ENCODE data around the gene KIFBP.
"Not testable (repeated sequence)": the region's sequence is repeated elsewhere in the genome, so short reads cannot be mapped to it uniquely, and the experiment has no call there.

Gene KIFBP

DNA sequence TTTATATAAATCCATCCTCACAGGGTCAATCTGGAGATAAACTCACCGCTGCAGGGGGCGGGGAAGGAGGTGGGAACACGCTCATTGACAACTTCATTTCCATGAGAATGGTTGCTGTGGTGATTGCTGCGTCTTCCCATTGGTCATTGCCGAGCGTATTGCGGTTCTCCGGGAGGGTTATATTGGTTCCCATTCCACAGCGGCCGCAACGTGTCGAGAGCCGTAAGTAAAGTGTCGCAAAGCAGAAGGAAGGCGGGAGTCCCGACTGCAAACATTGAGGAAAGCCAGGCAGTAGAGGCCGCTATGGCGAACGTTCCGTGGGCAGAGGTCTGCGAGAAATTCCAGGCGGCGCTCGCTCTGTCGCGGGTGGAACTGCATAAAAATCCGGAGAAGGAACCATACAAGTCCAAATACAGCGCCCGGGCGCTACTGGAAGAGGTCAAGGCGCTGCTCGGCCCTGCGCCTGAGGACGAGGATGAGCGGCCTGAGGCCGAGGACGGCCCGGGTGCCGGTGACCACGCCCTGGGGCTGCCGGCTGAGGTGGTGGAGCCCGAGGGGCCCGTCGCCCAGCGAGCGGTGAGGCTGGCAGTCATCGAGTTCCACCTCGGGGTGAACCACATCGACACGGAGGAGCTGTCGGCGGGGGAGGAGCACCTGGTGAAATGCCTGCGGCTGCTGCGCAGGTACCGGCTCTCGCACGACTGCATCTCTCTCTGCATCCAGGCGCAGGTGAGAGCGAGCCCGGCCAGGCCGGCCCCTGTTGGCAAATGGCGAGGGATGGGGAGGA lies at the start of gene KIFBP:
KIFBP (plus strand) TSS at position 274 of the 787 bp plus-strand sequence; CDS start at position 304, 30 bp downstream.
- DNase-seq (ENCODE audit: low read depth): peak; percentile 98

DNA sequence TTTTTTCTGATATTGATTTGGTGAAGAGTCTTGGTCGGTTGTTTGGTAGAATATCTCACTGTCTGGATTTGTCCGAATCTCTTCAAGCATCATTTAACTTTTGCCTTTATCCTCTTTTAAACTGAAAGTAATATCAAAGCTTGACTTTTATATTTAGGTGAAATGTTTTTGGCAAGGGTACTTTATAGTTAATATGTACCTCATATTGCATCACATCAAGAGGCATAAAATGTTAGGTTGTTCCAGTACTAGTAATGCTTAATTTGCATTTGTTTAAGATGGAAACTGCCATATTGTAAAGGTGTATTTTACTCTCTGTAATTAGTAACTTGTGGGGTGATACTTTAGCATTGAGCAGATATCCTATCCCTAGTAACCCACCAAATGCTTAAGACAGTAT lies 49.7 kb upstream of the KIFBP start:
- no peak for DNase-seq (ENCODE audit: low read depth)

GRCh38 chr10:68940917-68941316 lies 47.7 kb upstream of the KIFBP start:
- not testable (repeated sequence) for DNase-seq (ENCODE audit: low read depth)

- DNase-seq (ENCODE audit: low read depth): no peak
These were observed 38.0 kb upstream of the KIFBP start for GRCh38 chr10:68950598-68950997.

- no peak for DNase-seq (ENCODE audit: low read depth)
These were observed 33.7 kb upstream of the KIFBP start for GRCh38 chr10:68954904-68955303.

GRCh38 chr10:68955355-68955831 lies 33.2 kb upstream of the KIFBP start:
- DNase-seq (ENCODE audit: low read depth): no peak

GRCh38 chr10:68955832-68956532 lies 32.6 kb upstream of the KIFBP start, which contains the start of gene DDX21:
DDX21 (plus strand) TSS chr10:68956170; CDS start chr10:68956226, 56 bp downstream.
- DNase-seq (ENCODE audit: low read depth): peak; percentile 94

DNA sequence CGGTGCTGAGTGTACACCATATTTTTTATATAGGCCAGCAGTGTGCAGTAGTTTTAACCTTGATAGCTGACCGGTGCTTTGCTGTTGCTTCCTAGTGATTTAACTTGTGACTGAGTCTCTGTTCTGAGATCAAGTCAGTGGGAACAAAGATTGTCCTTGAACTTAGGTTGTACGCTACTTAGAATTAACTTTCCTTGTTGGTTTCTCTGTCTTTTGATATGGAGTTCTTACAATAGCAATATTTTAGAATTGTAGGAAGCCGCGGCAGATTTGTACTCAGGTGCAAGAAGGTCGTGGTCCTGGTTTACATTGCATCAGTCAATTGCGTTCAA lies 31.4 kb upstream of the KIFBP start:
- no peak for DNase-seq (ENCODE audit: low read depth)

GRCh38 chr10:68957654-68958053 lies 30.9 kb upstream of the KIFBP start:
- DNase-seq (ENCODE audit: low read depth): no peak

DNA sequence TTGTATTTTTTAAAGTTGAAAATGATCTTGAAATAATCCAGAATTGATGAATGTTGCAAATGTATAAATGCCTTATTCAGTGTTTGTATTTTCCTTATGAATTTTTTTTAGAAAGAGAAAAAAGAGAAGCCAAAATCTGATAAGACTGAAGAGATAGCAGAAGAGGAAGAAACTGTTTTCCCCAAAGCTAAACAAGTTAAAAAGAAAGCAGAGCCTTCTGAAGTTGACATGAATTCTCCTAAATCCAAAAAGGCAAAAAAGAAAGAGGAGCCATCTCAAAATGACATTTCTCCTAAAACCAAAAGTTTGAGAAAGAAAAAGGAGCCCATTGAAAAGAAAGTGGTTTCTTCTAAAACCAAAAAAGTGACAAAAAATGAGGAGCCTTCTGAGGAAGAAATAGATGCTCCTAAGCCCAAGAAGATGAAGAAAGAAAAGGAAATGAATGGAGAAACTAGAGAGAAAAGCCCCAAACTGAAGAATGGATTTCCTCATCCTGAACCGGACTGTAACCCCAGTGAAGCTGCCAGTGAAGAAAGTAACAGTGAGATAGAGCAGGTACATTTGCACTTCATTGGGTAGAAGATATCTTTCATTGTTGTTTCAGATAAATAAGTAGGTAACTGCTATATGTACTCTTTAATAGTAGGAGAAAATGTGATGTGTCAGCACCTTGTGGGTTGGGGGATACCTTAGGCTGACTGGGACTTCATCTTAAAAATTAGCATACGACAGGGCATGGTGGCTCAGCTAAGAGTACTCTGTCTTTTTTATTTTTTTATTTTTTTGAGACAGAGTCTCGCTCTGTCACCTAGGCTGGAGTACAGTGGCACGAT lies 28.7 kb upstream of the KIFBP start:
- DNase-seq (ENCODE audit: low read depth): no peak

DNA sequence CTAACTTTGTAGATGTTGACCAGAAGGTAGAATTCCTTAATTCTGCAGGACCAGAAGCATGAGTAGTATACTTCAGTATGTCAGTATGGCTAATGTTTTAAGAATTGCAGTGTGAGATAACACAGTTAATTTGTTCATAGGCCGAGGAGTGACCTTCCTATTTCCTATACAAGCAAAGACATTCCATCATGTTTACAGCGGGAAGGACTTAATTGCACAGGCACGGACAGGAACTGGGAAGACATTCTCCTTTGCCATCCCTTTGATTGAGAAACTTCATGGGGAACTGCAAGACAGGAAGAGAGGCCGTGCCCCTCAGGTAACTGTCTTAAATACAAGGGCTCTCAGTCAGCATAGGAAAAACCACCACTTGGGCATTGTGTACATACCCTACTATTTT lies 25.5 kb upstream of the KIFBP start:
- DNase-seq (ENCODE audit: low read depth): no peak

- DNase-seq (ENCODE audit: low read depth): no peak
These were observed 14.6 kb upstream of the KIFBP start for GRCh38 chr10:68973975-68974374.

GRCh38 chr10:68975936-68976473 lies 12.6 kb upstream of the KIFBP start:
- DNase-seq (ENCODE audit: low read depth): not testable (repeated sequence)

DNA sequence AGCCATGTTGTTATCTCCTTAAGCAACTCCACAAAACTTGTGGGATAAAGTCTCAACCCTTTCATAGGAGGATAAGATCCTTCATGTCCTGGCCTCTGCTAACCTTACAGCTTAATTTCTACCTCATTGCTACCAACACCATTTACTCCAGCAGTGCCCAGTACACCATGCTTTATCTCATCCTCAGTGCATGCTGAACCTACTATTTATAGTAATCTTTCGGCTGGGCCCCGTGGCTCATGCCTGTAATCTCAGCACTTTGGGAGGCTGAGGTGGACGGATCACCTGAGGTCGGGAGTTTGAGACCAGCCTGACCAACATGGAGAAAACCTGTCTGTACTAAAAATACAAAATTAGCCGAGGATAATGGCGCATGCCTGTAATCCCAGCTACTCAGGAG lies 8.9 kb upstream of the KIFBP start:
- not testable (repeated sequence) for DNase-seq (ENCODE audit: low read depth)

DNA sequence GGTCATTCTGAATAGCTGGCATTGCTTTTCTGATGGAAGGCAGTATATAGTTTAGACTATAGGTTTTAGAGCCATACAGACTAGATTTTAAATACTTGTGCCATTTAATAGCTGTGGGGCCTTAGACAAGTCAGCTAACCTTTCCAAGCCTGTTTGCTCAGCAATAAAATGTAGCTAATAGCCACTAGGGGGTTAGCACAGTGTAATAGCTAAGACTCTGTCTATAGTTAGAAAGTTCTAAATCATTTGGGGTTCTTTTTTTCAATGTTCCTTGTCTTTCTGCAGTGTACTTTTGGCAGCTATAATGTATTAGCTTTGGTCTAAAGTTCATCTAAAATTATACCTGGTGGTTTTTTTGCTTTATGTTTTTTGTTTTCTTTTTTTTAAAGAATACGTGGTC lies 7.5 kb upstream of the KIFBP start:
- peak; percentile 18 for DNase-seq (ENCODE audit: low read depth)

GRCh38 chr10:68982389-68982788 lies 6.2 kb upstream of the KIFBP start:
- DNase-seq (ENCODE audit: low read depth): no peak

GRCh38 chr10:68987611-68988010 lies 992 bp upstream of the KIFBP start:
- DNase-seq (ENCODE audit: low read depth): no peak

GRCh38 chr10:68989317-68989990 lies 851 bp downstream of the KIFBP start:
- DNase-seq (ENCODE audit: low read depth): peak; percentile 45

GRCh38 chr10:68992636-68993440 lies 4.2 kb downstream of the KIFBP start:
- peak; percentile 98 for DNase-seq (ENCODE audit: low read depth)

DNA sequence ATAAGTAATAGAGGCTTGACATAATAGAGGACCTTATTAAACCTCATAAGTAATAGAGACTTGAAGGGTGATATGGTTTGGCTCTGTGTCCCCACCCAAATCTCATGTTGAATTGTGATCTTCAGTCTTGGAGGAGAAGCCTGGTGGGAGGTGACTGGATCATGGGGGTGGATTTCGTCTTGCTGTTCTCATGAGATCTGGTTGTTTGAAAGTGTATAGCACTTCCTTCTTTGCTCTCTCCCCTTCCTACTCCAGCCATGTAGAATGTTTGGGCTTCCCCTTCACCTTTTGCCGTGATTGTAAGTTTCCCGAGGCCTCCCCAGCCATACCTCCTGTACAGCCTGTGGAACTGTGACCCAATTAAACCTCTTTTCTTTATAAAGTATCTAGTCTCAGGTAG lies 8.6 kb downstream of the KIFBP start:
- no peak for DNase-seq (ENCODE audit: low read depth)

GRCh38 chr10:69004821-69005220 lies 16.2 kb downstream of the KIFBP start:
- DNase-seq (ENCODE audit: low read depth): peak; percentile 65
